ENCODE results near the gene DEK. TPM values are rescaled to one million over a fixed set of nuclear protein-coding genes. Genes with fewer than 3 reads are reported as not detected.

The DEK gene
- total RNA-seq, 4 donors from 2014 or later: 69.5 to 106 (median 93.0) TPM

- DNase-seq: no peak
- intact Hi-C loops (cut with DNase I): no loop called here
- H3K27me3 ChIP-seq: peaks cover 0 to 35% (median 4%) of the 10 kb centered on the region in 4 donors
- H3K36me3 ChIP-seq: no peaks in the 10 kb centered on the region
- 80 to 84% methylated on average over 4 of the region's 4 CpGs for WGBS, 2 donors
- no peak overlapping the region for H3K27ac ChIP-seq
- peaks cover 11 to 19% (median 11%) of the 10 kb centered on the region in 3 donors for H3K4me1 ChIP-seq
- TF ChIP-seq CTCF (IDR thresholded peaks at IDR 0.05) (no peak), POLR2A (IDR thresholded peaks at IDR 0.05) (no peak)
- H3K9me3 ChIP-seq: no peaks in the 10 kb centered on the region
- H3K4me3 ChIP-seq: no peak overlapping the region
Observed at GRCh38 chr6:18281564-18281963, 17.2 kb upstream of the DEK start.

- DNase-seq: no peak
- peaks cover 11 to 22% (median 13%) of the 10 kb centered on the region in 3 donors for H3K4me1 ChIP-seq
- peaks cover 0 to 50% (median 4%) of the 10 kb centered on the region in 4 donors for H3K27me3 ChIP-seq
- H3K27ac ChIP-seq: no peak overlapping the region
- TF ChIP-seq POLR2A (IDR thresholded peaks at IDR 0.05): no peak
- no peaks in the 10 kb centered on the region for H3K36me3 ChIP-seq
- H3K9me3 ChIP-seq: no peaks in the 10 kb centered on the region
- H3K4me3 ChIP-seq: no peak overlapping the region
- WGBS, 2 donors: 17 to 35% methylated on average over 6 of the region's 6 CpGs
- intact Hi-C loops (cut with DNase I): no loop called here
Observed at GRCh38 chr6:18280084-18280483, 15.8 kb upstream of the DEK start.

GRCh38 chr6:18279422-18279821 is 15.1 kb upstream of the DEK start:
- peaks cover 11 to 22% (median 13%) of the 10 kb centered on the region in 3 donors for H3K4me1 ChIP-seq
- no peak overlapping the region for H3K27ac ChIP-seq
- no peak overlapping the region for H3K4me3 ChIP-seq
- no peak for DNase-seq
- no peak for TF ChIP-seq CTCF (IDR thresholded peaks at IDR 0.05)
- no peak for TF ChIP-seq POLR2A (IDR thresholded peaks at IDR 0.05)
- H3K36me3 ChIP-seq: no peaks in the 10 kb centered on the region
- peaks cover 0 to 54% (median 4%) of the 10 kb centered on the region in 4 donors for H3K27me3 ChIP-seq
- H3K9me3 ChIP-seq: no peaks in the 10 kb centered on the region
- 76 to 79% methylated on average over 3 of the region's 3 CpGs for WGBS, 2 donors
- intact Hi-C loops (cut with DNase I): no loop called here

- intact Hi-C loops (cut with DNase I): no loop called here
- Histone ChIP-seq H3K4me1 (peaks cover 11 to 22% (median 13%) of the 10 kb centered on the region in 3 donors), H3K4me3 (peak overlapping the region; percentile 32 to 65 (median 52)), H3K9me3 (no peaks in the 10 kb centered on the region), H3K27me3 (peaks cover 0 to 54% (median 4%) of the 10 kb centered on the region in 4 donors), H3K36me3 (no peaks in the 10 kb centered on the region), H3K27ac (peak overlapping the region in 1 of 4 donors; percentile 29)
- no peak for DNase-seq
- 3 to 6% methylated on average over 16 to 26 of the region's 67 CpGs for WGBS, 2 donors
- TF ChIP-seq POLR2A (IDR thresholded peaks at IDR 0.05): no peak
- no peak for TF ChIP-seq CTCF (IDR thresholded peaks at IDR 0.05)
Observed at GRCh38 chr6:18277237-18278006, 13.1 kb upstream of the DEK start.

GRCh38 chr6:18276610-18277236 is 12.4 kb upstream of the DEK start:
- Histone ChIP-seq H3K27me3 (peaks cover 0 to 51% (median 4%) of the 10 kb centered on the region in 4 donors), H3K9me3 (no peaks in the 10 kb centered on the region), H3K27ac (peak overlapping the region in 1 of 4 donors; percentile 29), H3K4me1 (peaks cover 11 to 22% (median 13%) of the 10 kb centered on the region in 3 donors), H3K4me3 (peak overlapping the region; percentile 32 to 65 (median 52)), H3K36me3 (no peaks in the 10 kb centered on the region)
- no peak for TF ChIP-seq CTCF (IDR thresholded peaks at IDR 0.05)
- no peak for TF ChIP-seq POLR2A (IDR thresholded peaks at IDR 0.05)
- DNase-seq: no peak
- 13 to 17% methylated on average over 12 of the region's 12 CpGs for WGBS, 2 donors
- intact Hi-C loops (cut with DNase I): no loop called here
